Loucy (cell line): ENCODE data around the gene TRIM45.

Experiments used
- H2AFZ ChIP-seq: fragments of 200-600 bp; sonication (generic); 2 replicates; pipeline ENCODE4 v1.6.0; 2016; ENCODE audit warnings: antibody characterized with exemption, mild to moderate bottlenecking, low read length, moderate library complexity
- H3F3A ChIP-seq: fragments of 200-600 bp; 2 replicates; pipeline ENCODE4 v1.6.0; 2016; ENCODE audit warnings: antibody characterized with exemption, low read depth, mild to moderate bottlenecking
- H3K27me3 ChIP-seq: fragments of 200-600 bp; sonication (generic); 2 replicates; pipeline ENCODE4 v1.6.1; 2014; ENCODE audit warnings: low read length, mild to moderate bottlenecking; ENCODE audit not compliant: insufficient read depth, poor library complexity, severe bottlenecking
- H3K36me3 ChIP-seq: fragments of 200-600 bp; sonication (generic); 2 replicates; pipeline ENCODE4 v1.6.1; 2016; ENCODE audit warnings: low read length; ENCODE audit not compliant: insufficient read depth
- H3K4me1 ChIP-seq: fragments of 200-600 bp; sonication (generic); 2 replicates; pipeline ENCODE4 v1.5.1; 2014; ENCODE audit warnings: low read length, mild to moderate bottlenecking; ENCODE audit not compliant: insufficient read depth, poor library complexity, severe bottlenecking
- H3K4me2 ChIP-seq: fragments of 200-600 bp; sonication (generic); 2 replicates; pipeline ENCODE4 v1.6.0; 2014; ENCODE audit warnings: antibody characterized with exemption, low read length, low read depth, mild to moderate bottlenecking; ENCODE audit not compliant: poor library complexity, severe bottlenecking
- H3K4me3 ChIP-seq: fragments of 200-600 bp; sonication (generic); 2 replicates; pipeline ENCODE4 v1.5.1; 2014; ENCODE audit warnings: low read length, mild to moderate bottlenecking, mixed read lengths; ENCODE audit not compliant: poor library complexity, severe bottlenecking
- H3K79me2 ChIP-seq: fragments of 200-600 bp; sonication (generic); 2 replicates; pipeline ENCODE4 v1.6.1; 2014; ENCODE audit warnings: low read length; ENCODE audit not compliant: insufficient read depth
- H3K9ac ChIP-seq: fragments of 200-600 bp; sonication (generic); 2 replicates; pipeline ENCODE4 v1.6.0; 2014; ENCODE audit warnings: mild to moderate bottlenecking, low read depth, low read length, moderate library complexity; ENCODE audit not compliant: poor library complexity, severe bottlenecking
- H3K9me2 ChIP-seq: fragments of 200-600 bp; sonication (generic); replicated peaks from 2 replicates; pipeline ENCODE4 v1.6.1; 2016; ENCODE audit warnings: low read depth, low read length, mixed read lengths
- H3K9me3 ChIP-seq: fragments of 200-600 bp; sonication (generic); 2 replicates; pipeline ENCODE4 v1.6.1; 2014; ENCODE audit warnings: mild to moderate bottlenecking, antibody characterized with exemption, low read length, low read depth; ENCODE audit not compliant: insufficient read depth
- H4K20me1 ChIP-seq: fragments of 200-600 bp; sonication (generic); 2 replicates; pipeline ENCODE4 v1.6.0; 2014; ENCODE audit warnings: antibody characterized with exemption, low read length, mild to moderate bottlenecking; ENCODE audit not compliant: insufficient read depth, poor library complexity, severe bottlenecking
- EZH2phosphoT487 ChIP-seq: fragments of 200-600 bp; IDR thresholded peaks from 2 replicates; pipeline ENCODE4 v1.6.1; 2018; ENCODE audit warnings: antibody characterized with exemption, mild to moderate bottlenecking, moderate library complexity, borderline replicate concordance
- TF ChIP-seq, protein P1 (sequence below): fragments of 200-600 bp; sonication (generic); conservative IDR thresholded peaks from 2 replicates; pipeline ENCODE4 v1.5.1; 2014; ENCODE audit warnings: mild to moderate bottlenecking, antibody characterized with exemption, low read length

The TRIM45 gene

DNA sequence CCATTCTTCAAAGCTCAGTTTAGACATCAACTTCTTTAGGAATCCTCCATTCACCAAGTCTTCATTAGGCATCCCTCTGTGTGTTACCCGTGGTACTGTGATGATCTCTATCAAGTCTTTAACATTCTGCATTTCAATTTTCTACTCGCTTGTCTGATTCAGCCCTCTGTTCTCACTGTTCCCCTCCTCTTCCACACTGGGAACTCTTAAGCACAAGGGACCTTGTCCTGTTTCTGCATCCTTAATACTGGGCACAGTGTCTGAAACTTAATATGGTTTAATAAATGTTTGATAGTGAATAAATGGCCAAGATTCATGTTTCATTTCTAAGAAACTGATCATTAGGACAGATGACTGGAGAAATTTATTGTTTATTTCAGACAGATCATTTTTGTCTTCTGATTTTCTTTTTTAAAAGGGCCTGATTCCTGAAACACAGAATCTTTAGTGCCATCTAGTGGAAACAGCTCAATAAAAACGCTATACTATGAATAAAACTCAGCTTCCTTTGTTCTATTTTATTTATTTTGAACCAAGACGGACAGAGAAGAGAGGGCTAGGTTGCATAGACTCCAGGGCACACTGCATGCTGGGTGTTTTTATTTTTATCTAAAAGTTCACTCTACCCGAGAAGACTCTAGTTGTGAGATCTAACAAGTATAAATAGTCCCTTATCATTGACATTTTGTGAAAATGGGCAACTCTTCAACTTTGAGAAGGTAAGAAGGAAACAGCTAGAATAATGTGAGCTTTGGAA is 7.0 kb upstream of the TRIM45 start:
- Histone ChIP-seq H4K20me1 (no peaks in the 10 kb centered on the region), H3K4me3 (no peak overlapping the region), H3K9me2 (no peaks in the 10 kb centered on the region), H3K27me3 (no peaks in the 10 kb centered on the region), H3K9me3 (no peaks in the 10 kb centered on the region), H3K9ac (peak overlapping the region; percentile 14), H3K36me3 (no peaks in the 10 kb centered on the region), H3K4me2 (peak overlapping the region; percentile 32), H2AFZ (peak overlapping the region; percentile 88), H3K4me1 (no peaks in the 10 kb centered on the region), H3F3A (no peaks in the 10 kb centered on the region), H3K79me2 (no peaks in the 10 kb centered on the region)
- TF ChIP-seq EZH2phosphoT487, result no peak
- TF ChIP-seq, protein P1, sequence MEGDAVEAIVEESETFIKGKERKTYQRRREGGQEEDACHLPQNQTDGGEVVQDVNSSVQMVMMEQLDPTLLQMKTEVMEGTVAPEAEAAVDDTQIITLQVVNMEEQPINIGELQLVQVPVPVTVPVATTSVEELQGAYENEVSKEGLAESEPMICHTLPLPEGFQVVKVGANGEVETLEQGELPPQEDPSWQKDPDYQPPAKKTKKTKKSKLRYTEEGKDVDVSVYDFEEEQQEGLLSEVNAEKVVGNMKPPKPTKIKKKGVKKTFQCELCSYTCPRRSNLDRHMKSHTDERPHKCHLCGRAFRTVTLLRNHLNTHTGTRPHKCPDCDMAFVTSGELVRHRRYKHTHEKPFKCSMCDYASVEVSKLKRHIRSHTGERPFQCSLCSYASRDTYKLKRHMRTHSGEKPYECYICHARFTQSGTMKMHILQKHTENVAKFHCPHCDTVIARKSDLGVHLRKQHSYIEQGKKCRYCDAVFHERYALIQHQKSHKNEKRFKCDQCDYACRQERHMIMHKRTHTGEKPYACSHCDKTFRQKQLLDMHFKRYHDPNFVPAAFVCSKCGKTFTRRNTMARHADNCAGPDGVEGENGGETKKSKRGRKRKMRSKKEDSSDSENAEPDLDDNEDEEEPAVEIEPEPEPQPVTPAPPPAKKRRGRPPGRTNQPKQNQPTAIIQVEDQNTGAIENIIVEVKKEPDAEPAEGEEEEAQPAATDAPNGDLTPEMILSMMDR, result peak; percentile 74

DNA sequence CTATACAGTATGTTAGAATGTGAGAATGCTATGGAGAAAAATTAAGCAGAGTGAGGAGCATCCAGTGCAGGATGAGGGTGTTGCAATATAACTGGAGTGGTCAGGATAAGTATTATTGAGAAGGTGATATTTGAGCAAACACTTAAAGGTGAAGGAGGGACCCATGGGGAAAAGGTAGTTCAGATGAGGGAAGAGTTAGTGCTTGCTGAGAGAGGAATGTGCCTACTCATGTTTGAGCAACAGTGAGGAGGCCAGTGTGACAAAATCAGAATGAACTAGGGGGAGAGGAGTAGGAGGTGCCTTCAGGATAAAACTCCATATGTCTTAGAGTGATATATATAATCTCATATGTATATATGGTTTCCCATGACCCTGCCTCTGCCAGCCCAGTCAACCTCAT is 6.2 kb upstream of the TRIM45 start:
- H2AFZ ChIP-seq, result no peak overlapping the region
- no peak overlapping the region for H3K9ac ChIP-seq
- H4K20me1 ChIP-seq, result no peaks in the 10 kb centered on the region
- no peaks in the 10 kb centered on the region for H3K9me2 ChIP-seq
- H3K4me2 ChIP-seq, result no peak overlapping the region
- no peaks in the 10 kb centered on the region for H3K79me2 ChIP-seq
- no peaks in the 10 kb centered on the region for H3K9me3 ChIP-seq
- H3K4me3 ChIP-seq, result no peak overlapping the region
- TF ChIP-seq, protein P1, result no peak
- no peak for TF ChIP-seq EZH2phosphoT487
- no peaks in the 10 kb centered on the region for H3K36me3 ChIP-seq
- H3K4me1 ChIP-seq, result no peaks in the 10 kb centered on the region
- H3K27me3 ChIP-seq, result no peaks in the 10 kb centered on the region
- H3F3A ChIP-seq, result no peaks in the 10 kb centered on the region

DNA sequence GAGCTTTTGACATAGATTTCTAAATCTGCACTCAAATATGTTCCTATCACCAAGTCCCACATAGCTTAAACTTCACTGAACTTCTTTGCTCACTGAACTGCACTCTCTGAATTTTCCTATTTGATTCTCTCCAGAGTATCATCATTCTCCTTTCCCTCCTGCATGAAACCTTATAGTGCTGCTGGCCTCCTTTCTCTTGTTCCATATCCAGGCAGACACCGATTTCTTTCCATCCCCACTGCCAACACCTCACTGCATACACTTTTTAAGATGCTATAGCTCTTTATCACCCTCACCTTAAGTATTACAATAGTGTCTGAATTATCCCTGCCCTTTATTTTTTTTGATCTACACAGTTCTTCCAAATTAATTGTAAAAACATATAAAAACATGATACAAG is 3.1 kb upstream of the TRIM45 start:
- TF ChIP-seq, protein P1, result no peak
- no peak for TF ChIP-seq EZH2phosphoT487

More for the DNA sequence above, 3.1 kb upstream of the TRIM45 start:
- H3K9me2 ChIP-seq, result no peaks in the 10 kb centered on the region
- no peaks in the 10 kb centered on the region for H3F3A ChIP-seq
- H3K79me2 ChIP-seq, result no peaks in the 10 kb centered on the region
- no peak overlapping the region for H3K4me2 ChIP-seq
- H4K20me1 ChIP-seq, result no peaks in the 10 kb centered on the region
- no peaks in the 10 kb centered on the region for H3K36me3 ChIP-seq
- no peaks in the 10 kb centered on the region for H3K27me3 ChIP-seq
- no peaks in the 10 kb centered on the region for H3K4me1 ChIP-seq
- no peak overlapping the region for H3K4me3 ChIP-seq
- H3K9me3 ChIP-seq, result no peaks in the 10 kb centered on the region
- H2AFZ ChIP-seq, result no peak overlapping the region
- no peak overlapping the region for H3K9ac ChIP-seq
